ENCODE data around the gene EXOSC7. TPM values are rescaled to one million over a fixed set of nuclear protein-coding genes. Genes with fewer than 3 reads are reported as not detected.
A peak's percentile ranks its signal among the peaks of the same experiment; 100 is the strongest.

EXOSC7 gene
- polyA plus RNA-seq, 3 donors, result 47.3 to 54.9 (median 48.8) TPM

DNA sequence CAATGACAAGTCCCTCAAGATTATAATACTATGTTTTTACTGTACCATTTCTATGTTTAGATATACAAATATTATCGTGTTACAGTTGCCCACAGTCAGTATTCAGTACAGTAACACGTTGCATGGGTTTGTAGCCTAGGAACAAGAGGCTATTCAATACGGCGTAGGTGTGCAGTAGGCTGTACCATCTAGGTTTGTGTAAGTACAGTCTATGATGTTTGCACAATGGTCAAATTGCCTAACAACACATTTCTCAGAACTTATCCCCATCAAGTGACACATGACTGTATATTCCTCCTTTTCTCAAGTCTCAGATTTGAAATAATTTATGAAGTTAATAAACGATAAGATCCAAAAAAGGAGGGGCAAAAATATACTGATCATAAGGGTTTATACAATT is 21.7 kb upstream of the EXOSC7 start:
- no peak for DNase-seq (ENCODE audit: extremely low read depth in 1 of 11, low read depth in 9 of 11, low spot score in 4 of 11)

DNA sequence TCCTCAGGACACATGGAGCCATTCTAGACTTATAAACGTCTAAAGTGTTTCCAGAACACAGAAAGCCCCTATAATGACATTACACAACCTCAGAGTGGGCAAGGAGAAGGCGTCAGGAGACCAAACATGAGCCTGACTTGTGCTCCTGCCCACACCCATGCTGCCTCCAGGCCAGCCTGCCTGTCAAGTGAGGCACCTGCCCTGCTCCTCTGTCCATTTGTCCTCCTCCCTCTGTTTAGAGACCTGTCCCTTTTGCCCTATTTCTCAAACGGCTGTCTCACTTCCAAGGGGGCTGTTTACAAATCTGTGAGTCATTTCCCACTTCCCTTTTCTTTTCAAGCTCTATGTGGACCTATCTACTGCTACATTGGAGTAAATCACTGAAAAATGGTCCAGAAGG is 21.1 kb upstream of the EXOSC7 start:
- no peak for DNase-seq (ENCODE audit: extremely low read depth in 1 of 11, low read depth in 9 of 11, low spot score in 4 of 11)

DNA sequence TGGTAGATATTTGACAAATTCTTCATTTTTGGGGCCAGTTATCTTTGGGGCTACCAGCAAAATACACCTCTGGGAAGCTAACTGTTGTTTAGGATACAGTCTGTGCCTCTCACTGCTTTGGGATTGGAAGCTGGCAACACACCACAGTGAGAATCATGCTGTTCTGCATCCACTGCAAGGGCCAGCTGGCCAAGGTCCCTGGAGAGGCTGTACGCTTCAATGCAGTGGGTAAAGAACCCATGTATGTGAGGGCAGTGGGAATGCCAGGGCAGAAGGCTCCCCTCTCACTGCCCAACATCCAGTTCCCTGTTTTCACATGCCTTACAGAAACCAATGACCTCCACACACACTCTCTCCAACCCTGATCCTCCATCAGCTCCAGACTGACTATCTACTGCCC is 20.1 kb upstream of the EXOSC7 start:
- no peak for DNase-seq (ENCODE audit: extremely low read depth in 1 of 11, low read depth in 9 of 11, low spot score in 4 of 11)

DNA sequence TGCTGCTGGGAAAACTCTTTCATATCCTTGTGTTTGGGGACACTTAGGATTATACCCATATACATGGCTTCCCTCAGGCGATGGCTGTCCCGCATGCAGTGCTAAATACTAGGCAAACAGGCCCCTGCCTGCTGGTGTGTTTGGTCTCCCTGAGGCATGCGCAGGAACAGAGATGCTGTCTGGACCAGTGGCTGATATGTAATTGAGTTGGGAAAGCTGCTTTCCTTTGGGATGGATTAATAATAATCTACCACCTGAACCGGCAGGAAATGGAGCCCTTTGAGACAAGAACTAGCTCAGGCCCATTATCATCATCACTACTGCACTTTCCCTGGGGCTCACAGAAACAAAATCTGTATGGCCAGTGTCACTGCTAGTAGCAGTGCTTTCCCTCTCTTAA is 18.1 kb upstream of the EXOSC7 start:
- DNase-seq (ENCODE audit: extremely low read depth in 1 of 11, low read depth in 9 of 11, low spot score in 4 of 11), result no peak

DNA sequence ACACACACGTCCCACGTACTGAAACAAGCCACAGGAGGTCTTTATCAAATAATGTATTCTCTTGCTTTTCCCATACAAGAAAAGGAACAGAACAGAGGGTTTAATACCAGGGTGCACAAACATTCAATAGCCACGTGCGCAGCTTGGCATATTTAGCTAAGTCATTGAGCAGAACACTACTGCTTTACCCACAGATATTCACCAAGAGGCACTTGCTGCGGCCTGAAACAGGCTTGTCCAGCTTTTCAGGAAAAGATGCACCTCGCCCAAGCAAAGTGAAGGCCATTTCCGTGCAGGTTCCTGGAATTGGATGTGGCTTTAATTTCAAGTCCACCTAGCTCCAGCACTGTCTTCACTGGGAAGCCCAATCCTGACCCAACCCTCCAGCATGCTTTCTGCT is 17.7 kb upstream of the EXOSC7 start:
- no peak for DNase-seq (ENCODE audit: extremely low read depth in 1 of 11, low read depth in 9 of 11, low spot score in 4 of 11)

DNA sequence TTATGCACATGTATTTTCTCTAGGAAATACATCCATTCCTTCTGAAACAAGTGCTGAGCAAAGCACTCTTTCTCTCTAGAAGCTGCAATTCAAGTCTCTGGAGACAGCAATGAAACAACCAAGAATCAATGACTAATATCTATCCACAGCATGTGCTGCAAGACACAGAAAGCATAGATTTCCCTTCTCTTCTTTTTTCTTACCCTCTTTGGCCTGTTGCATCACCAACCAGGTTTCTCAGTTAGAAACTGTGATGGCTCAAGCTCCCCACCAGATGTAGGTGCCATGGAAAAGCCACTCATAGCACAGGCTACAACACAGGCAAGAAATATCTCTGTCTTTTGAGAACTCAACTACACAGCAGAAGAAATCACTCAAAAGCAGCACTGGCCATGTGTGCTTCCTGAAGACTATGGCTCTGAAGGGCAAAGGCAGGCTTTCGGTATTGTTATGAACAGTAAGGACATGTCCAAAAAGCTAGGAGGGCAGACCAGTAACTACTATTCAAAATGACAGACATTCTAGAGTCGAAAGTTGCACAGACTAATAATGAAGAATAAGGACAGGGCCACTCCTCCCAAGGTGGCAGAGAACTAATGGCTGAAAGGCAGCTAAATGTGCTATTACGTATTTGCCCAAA is 15.5 kb upstream of the EXOSC7 start:
- DNase-seq (ENCODE audit: extremely low read depth in 1 of 11, low read depth in 9 of 11, low spot score in 4 of 11), result no peak

DNA sequence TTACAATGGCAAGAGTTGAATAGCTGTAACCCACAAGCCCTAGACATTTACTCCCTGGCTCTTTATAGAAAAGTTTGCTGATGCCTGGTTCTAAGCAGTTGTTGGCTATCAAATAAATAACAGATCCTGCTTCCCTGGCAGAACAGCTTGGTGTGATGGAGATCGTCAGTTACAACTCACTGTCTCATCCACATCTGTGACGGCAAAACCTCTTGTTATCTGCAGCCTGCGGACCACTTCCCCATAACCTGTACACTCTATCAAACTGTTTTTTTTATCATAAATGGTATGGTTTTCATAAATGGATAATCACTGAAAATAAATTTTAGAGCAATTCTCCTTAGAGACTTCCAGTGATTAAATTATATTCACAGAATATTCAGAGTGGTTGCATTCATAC is 14.2 kb upstream of the EXOSC7 start:
- no peak for DNase-seq (ENCODE audit: extremely low read depth in 1 of 11, low read depth in 9 of 11, low spot score in 4 of 11)

DNA sequence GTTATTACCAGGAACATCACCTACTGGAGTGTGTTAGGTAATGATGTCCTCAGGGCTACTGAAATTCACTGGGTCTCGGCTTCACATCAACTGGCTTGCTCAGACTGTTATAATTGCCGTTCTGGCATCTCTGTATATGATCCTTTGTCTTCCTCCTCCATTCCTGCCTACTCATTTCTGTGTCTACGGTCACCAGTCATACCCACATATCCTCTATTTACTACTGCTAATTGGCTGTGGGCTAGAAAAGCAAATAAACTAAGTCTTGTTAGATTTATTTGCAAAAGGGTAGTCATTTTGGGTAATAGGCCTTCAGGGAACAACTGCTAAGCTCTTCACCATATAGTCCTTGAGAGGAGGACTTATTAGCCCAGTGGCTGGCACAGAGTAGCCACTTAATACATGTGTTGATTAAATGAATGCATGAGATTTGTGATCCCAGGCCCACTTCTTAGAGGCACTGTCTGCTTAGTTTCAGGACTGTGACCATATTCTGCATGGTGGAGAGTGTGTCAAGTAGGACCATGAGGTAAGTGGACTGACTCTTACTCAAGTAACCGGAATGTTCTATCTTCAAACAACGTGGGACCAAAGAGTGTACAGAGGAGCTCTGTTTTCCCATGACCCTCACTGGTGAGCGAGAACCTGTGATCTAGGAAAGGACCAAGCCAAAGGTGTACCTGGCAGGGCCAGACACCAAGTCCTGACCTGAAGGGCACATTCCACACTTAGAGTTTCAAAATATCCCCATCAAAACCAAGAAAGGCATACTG is 13.2 kb upstream of the EXOSC7 start:
- DNase-seq (ENCODE audit: extremely low read depth in 1 of 11, low read depth in 9 of 11, low spot score in 4 of 11), result no peak

DNA sequence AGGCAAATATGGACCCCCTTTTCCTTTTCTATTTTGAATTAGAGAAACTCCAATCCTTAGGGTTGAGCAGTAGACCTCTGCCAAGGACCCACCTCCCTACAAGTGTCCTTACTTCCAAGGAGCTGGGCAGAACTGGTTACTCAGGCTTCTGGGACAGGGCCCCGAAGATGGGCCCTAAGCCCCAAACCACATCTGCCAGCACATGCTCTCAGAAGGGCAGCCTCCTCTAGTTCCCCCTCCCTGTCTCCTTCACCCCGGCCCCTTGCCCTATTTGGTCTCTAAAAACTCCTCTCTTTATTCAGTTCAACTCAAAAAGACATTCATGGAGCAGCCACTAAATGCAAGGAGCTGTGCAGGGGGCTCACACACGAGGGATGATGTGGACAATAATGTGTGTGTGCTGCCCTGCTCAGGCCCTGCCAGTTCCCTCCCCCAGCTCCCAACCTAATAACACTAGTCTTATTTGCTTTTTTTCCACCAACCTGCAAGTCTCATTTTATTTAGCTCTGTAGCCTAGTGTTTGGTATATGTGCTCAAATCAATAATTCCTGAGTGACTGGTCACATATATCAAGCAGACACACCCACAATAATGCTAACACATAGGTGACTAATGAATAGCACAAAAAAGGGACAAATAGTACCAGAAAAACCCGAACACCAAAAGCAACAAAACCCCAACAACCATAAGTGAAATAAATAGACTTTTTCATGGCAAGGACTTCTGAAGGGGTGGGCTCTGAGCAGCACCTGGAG is 12.3 kb upstream of the EXOSC7 start:
- no peak for DNase-seq (ENCODE audit: extremely low read depth in 1 of 11, low read depth in 9 of 11, low spot score in 4 of 11)

DNA sequence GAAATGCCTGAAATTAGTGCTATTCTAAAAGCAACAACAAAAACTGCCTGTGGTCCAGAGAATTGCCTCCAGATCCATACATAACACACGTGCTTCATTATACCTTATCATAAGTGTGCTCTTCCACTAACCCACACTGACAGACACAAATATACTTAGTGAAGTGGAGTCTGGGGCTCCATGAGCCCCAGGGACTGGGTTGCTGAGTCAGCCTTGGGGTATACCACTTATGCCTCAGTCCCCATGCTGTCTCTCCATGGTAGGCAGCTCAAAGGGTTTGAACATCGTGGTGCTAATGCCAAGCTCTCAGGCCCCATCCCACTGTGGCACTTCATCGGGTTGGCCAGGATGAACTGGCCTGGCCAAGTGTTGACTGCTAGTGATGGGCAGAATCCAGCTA is 10.9 kb upstream of the EXOSC7 start:
- no peak for DNase-seq (ENCODE audit: extremely low read depth in 1 of 11, low read depth in 9 of 11, low spot score in 4 of 11)

DNA sequence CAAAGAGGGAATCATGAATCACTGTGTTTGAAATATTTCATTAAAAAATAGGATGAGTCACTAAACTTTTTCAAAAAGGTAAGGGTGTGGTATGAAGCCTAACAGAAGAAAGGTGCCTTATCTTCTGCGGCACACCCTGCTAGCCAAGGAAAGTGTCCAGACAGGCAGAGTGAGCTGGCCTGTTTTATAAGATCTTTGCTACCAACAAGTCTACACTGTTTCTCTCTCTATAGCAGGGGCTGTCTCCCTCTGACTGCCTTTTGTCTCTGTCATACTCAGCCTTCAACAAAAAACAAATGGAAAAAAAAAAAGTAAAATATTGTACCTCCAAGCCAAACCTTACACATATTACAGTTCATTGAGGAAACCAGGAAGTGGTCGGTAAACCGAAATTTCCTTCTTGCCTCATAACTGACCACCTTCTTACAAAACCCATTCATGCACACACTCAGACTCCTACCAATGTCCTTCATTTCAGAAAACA is 9.2 kb upstream of the EXOSC7 start:
- no peak for DNase-seq (ENCODE audit: extremely low read depth in 1 of 11, low read depth in 9 of 11, low spot score in 4 of 11)

DNA sequence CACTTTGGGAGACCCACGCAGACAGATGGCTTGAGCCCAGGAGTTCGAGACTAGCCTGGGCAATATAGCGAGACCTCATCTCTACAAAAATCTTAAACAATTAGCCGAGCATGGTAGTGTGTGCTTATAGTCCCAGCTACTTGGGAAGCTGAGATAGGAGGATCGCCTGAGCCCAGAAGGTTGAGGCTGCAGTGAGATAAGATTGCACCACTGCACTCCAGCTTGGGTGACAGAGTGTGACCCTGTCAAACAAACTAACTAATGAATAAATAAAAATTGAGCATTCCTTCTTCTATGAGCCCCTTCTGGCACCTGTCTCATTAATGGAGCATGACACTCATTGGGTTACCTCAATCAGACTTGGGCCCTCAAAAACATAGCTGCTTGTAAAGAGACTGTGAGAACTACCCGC is 7.6 kb upstream of the EXOSC7 start:
- DNase-seq (ENCODE audit: extremely low read depth in 1 of 11, low read depth in 9 of 11, low spot score in 4 of 11), result no peak

DNA sequence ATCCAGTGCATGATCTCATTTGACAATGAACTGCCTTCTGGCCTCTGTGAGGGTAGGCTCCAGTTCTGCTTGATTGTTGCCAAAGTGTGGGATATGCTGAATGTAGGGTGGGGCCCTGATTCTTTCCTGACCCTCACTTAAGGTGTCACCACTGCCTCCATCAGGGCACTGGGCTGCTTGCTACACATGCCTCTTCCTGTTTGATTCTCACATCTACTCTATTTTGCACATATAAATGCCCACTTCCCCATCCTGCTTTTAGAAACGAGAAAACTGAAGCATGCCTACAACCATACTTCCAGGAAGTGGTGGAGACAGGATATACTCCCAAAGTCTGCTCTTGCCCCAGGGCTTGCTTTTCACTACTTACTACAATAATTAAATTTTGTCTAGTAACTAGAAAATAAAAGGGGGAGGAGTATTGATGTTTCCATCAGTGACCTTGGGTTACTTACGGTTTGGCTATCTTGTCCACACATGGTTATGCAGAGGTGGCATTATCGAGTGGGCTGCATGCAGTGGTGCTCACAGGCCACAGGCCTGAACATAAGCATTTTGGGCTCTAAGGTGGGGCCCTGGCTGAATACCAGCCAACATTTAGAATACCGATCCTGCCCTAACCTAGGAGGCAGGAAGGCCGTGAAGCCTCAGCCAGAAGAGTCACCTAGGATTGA is 6.8 kb upstream of the EXOSC7 start:
- DNase-seq (ENCODE audit: extremely low read depth in 1 of 11, low read depth in 9 of 11, low spot score in 4 of 11), result no peak

DNA sequence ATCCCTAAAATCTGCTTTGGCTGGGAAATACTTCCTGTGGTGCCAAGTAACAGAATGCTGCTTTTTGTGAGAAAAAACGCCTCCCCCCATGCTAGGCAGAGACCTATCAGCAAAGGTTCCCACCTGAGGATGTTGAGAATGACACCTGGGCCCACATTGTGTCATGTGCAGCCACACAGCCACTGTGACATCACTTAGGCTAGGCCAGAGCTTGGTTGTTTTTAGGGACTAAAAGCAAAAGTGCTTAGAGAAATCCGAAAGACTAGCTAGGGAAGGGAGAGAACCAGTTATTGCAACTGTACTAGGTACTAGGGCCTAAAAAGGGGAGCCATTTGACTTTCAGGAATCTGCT is 6.2 kb upstream of the EXOSC7 start:
- DNase-seq (ENCODE audit: extremely low read depth in 1 of 11, low read depth in 9 of 11, low spot score in 4 of 11), result no peak

DNA sequence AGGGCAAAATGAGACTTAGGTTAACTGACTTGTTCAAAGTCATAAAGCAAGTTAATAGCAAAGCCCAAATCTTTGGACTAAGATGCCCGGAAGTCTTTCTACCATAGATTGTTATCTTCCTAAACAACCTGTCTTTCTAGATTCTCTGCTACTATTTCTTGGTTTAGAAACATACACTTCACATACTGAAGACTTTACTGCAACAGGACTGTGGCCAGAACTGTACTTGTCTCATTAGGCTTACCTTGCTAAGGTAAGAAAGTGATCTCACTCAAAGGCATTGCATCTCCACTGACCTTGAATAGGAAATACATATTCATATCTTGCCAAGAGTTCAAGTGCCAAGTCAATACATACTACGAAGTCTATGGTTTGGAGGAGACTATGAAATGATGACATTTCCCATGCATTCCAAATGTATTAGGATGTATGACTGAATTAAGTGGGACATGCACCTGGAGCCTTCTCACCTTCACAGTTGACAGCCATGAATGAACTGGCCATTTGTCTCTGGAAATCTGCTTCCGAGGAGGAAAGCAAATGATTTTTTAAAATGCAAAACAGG is 5.0 kb upstream of the EXOSC7 start:
- DNase-seq (ENCODE audit: extremely low read depth in 1 of 11, low read depth in 9 of 11, low spot score in 4 of 11), result peak in 1 of 11 donors; percentile 7

DNA sequence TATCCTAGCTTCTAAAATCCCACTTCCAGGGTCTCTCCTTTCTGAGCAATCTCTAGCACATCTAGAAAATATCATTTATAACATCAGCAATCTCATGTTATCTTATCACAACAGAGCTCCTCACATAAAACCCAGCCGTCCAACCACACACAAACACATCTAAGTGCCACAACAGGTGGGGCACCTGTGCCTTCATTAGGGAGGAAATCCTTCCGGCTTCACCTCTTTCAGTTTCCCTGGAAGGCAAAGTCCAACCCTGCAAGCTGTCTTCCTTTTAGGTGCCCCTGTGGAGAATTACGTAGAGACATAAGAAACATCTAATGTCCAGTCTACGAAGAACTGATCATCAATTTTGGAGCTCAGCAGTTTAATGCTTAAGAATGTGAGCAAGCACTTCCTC is 1.6 kb upstream of the EXOSC7 start:
- no peak for DNase-seq (ENCODE audit: extremely low read depth in 1 of 11, low read depth in 9 of 11, low spot score in 4 of 11)

DNA sequence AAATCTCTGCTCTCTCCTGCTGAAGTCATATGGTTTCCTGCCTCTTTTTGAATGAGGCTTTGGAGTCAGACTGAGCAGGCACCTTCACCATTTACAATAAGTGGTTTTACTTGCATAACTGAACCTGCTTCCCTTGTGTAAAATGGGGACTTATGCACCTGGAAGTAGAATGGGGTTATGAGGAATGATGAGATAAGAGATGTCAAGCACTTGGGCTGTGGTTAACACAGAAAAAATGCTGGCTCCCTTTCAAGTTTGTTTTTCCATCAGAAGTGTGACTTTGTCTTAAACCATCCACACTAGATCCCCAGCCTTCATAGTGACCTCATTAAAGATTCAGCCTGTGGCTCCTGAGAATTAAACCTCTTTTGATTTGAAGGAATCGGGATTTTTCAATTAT is 5.2 kb downstream of the EXOSC7 start:
- DNase-seq (ENCODE audit: extremely low read depth in 1 of 11, low read depth in 9 of 11, low spot score in 4 of 11), result no peak

DNA sequence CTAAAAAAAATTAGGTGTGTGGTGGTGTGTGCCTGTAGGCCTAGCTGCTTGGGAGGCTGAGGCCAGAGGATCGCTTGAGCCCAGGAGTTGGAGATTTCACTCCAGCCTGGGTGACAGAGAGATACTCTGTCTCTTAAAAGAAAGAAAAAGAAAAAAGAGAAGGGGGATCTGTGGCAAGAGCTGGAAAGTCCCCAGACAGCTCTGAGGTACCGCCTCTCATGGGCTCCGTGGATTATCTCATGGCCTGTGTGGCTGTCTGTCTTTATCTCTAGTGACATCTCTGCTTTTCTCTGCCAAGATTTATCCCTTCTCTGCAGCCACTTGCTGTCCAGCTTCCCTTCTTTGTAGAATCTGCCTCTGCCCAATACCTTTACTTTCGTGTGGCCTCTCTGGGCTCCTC is 5.7 kb downstream of the EXOSC7 start:
- DNase-seq (ENCODE audit: extremely low read depth in 1 of 11, low read depth in 9 of 11, low spot score in 4 of 11), result no peak

DNA sequence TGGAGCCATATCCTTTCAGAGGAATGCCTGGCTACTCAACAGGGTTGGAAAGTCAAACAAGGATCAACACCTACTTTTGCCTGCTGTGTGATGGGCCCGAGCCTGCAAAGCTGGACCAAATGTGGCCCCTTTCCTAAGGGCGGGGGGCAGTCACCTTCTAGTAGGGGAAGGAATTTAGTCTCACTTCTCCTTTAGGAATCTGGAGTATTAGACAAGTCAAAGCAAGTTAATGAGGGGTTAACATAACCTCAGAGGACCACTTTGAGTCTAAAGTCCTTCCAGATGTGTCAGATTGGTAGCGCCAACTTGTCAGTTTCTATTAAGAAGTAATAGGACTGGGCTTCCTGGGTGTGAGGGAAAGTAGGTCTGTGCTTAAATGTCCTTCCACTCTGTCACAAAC is 6.8 kb downstream of the EXOSC7 start:
- no peak for DNase-seq (ENCODE audit: extremely low read depth in 1 of 11, low read depth in 9 of 11, low spot score in 4 of 11)
